Thoracic aorta (tissue), 2 donors: ENCODE data around the gene VWA2. TPM values are rescaled to one million over a fixed set of nuclear protein-coding genes. Genes with fewer than 3 reads are reported as not detected.

Experiments used
- ATAC-seq: fragments of 150-250 bp; one replicate; pipeline ENCODE4 v1.8.0; 2017; ENCODE audit warnings: low read depth; ENCODE audit not compliant: insufficient number of reproducible peaks, low FRiP score
- DNase-seq: peaks from one replicate; pipeline ENCODE4 v3.0.0-alpha.2; 2020; ENCODE audit warnings: low spot score
- H3K27ac ChIP-seq, 2 donors: fragments of 200-600 bp; sonication (generic); 1 replicate in 1 of 2; 2 replicates in 1 of 2; pipeline ENCODE4 v1.5.1; 2016; ENCODE audit warnings: mild to moderate bottlenecking in 2 of 2, moderate library complexity in 2 of 2
- H3K27me3 ChIP-seq: fragments of 200-600 bp; sonication (generic); replicated peaks from 2 replicates; pipeline ENCODE4 v1.6.0; 2016; ENCODE audit warnings: mild to moderate bottlenecking; ENCODE audit not compliant: insufficient read depth
- H3K36me3 ChIP-seq: fragments of 200-600 bp; sonication (generic); one replicate; pipeline ENCODE4 v1.5.1; 2016
- H3K4me1 ChIP-seq, 2 donors: fragments of 200-600 bp; sonication (generic); 1 replicate in 1 of 2; 2 replicates in 1 of 2; pipeline versions ENCODE4 v1.5.1 to v1.6.0; 2016; ENCODE audit warnings: low read depth in 2 of 2, mild to moderate bottlenecking in 1 of 2; ENCODE audit not compliant: control insufficient read depth in 1 of 2
- H3K4me3 ChIP-seq: fragments of 200-600 bp; sonication (generic); 2 replicates; pipeline ENCODE4 v1.5.1; 2016; ENCODE audit warnings: mild to moderate bottlenecking
- H3K9me3 ChIP-seq: fragments of 200-600 bp; sonication (generic); 2 replicates; pipeline ENCODE4 v1.5.1; 2016
- total RNA-seq, 2 donors: library from RNA; depleted of rRNA; stranded (reverse); fragments of >200 nt; gene quantifications; one replicate each; pipeline versions ENCODE4 v1.1.0 to v1.2.3, GENCODE V29; 2016
- TF ChIP-seq, protein P1 (sequence below): fragments of 200-600 bp; sonication (generic); IDR thresholded peaks from one replicate; pipeline ENCODE4 v1.5.1; 2019; ENCODE audit warnings: antibody characterized with exemption

The VWA2 gene
- total RNA-seq, 2 donors from 2014 or later, result 0.28 TPM; not detected in 1

DNA sequence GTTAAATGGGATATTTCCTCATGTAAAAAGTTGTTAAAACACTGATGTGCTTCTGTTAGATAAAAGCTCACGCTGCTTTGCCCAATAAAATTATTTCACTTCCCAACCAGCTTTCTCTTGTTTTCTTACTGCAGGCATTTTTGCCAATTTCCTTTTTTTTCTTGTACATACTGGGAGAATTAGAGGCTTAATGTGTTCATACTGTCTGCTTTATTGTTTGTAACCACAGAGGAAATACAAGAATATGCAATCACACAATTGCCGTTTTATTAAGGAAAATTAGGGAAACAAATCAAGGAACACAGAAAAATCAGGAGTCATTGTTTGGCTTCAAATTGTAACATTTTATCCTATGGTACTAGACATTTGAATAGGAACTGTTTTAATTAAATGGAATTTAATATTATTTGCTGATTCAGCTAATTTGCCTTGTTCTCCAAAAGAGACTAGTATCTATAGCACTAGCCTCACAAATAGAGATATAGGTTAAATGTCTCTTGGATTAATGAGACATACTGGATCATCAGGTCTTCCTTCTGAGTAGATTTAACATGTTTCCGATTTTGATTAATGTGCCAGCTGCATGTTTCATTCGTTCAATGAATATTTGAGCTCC lies 6.4 kb upstream of the VWA2 start:
- DNase-seq (no peak), ATAC-seq (no peak)
- no peaks in the 10 kb centered on the region for H3K27me3 ChIP-seq
- TF ChIP-seq, protein P1, sequence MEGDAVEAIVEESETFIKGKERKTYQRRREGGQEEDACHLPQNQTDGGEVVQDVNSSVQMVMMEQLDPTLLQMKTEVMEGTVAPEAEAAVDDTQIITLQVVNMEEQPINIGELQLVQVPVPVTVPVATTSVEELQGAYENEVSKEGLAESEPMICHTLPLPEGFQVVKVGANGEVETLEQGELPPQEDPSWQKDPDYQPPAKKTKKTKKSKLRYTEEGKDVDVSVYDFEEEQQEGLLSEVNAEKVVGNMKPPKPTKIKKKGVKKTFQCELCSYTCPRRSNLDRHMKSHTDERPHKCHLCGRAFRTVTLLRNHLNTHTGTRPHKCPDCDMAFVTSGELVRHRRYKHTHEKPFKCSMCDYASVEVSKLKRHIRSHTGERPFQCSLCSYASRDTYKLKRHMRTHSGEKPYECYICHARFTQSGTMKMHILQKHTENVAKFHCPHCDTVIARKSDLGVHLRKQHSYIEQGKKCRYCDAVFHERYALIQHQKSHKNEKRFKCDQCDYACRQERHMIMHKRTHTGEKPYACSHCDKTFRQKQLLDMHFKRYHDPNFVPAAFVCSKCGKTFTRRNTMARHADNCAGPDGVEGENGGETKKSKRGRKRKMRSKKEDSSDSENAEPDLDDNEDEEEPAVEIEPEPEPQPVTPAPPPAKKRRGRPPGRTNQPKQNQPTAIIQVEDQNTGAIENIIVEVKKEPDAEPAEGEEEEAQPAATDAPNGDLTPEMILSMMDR, result no peak
- no peaks in the 10 kb centered on the region for H3K36me3 ChIP-seq
- no peak overlapping the region for H3K4me3 ChIP-seq
- H3K4me1 ChIP-seq, result no peaks in the 10 kb centered on the region
- no peaks in the 10 kb centered on the region for H3K9me3 ChIP-seq
- no peak overlapping the region for H3K27ac ChIP-seq

DNA sequence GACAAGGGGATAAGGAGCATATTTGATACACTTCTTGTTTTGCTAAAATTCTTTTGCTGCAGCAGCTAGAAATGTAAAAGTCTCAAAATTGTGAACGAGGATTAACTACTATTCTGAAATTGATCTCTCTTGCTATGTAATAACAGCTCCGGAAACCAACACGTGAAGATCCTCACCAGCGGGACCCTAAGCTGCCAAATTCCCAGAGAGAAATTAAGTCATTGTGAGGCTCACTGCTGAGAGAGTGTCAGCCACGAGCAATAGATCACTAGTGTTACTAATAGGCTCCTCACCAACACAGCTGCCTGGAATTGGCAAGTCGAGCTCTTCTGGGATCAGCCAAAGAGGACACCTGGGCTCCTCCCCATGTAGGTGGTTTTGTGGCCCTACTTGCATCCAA lies 5.6 kb upstream of the VWA2 start:
- H3K9me3 ChIP-seq, result no peaks in the 10 kb centered on the region
- no peak overlapping the region for H3K4me3 ChIP-seq
- no peak for DNase-seq
- H3K36me3 ChIP-seq, result no peaks in the 10 kb centered on the region
- no peak for ATAC-seq
- no peaks in the 10 kb centered on the region for H3K27me3 ChIP-seq
- H3K4me1 ChIP-seq, result no peaks in the 10 kb centered on the region
- TF ChIP-seq, protein P1, result no peak
- no peak overlapping the region for H3K27ac ChIP-seq

DNA sequence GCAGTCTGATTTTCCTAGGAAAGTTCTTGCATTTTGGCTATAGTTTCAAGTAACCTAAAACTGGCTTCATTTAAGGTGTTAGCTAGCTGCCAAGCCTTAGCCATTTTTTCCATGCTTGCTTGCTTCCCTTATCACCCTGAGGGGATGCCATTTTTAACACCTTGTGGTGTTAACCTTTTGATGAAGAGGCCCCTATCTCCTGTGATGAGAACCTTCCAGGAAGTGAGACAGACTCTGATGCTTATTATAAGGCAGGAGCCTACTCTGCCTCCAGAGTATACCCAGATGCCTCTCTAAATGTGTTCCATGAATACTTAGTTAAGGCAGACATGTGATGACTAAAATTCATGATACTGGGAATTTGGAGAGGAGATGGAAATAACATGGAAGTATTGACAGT lies 4.9 kb upstream of the VWA2 start:
- TF ChIP-seq, protein P1, result no peak
- DNase-seq, result no peak
- Histone ChIP-seq H3K4me1 (peaks cover 2 to 6% of the 10 kb centered on the region in 2 donors), H3K27me3 (no peaks in the 10 kb centered on the region), H3K4me3 (no peak overlapping the region), H3K9me3 (no peaks in the 10 kb centered on the region), H3K27ac (no peak overlapping the region), H3K36me3 (no peaks in the 10 kb centered on the region)
- ATAC-seq, result no peak

DNA sequence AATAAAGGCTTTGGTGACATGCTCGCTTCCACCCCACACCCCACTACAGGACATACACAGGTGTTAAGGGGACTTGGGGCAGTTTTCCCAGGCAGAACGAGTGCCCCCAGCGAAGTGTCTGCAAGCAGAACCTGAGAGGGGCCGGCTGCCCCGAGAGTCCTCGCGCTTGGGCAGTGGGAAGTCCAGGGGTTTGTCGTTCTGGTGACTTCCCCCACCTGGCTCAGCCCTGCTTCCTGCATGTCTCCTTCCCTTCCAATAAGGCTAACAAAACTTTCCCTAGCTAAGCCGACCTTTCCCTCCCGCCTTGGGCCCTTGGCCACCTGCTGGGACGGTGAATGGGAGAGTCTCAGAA lies 916 bp downstream of the VWA2 start:
- DNase-seq (no peak), ATAC-seq (no peak)
- no peak overlapping the region for H3K27ac ChIP-seq
- H3K4me3 ChIP-seq, result no peak overlapping the region
- H3K9me3 ChIP-seq, result no peaks in the 10 kb centered on the region
- H3K27me3 ChIP-seq, result no peaks in the 10 kb centered on the region
- TF ChIP-seq, protein P1, result no peak
- H3K4me1 ChIP-seq, result peaks cover 7 to 11% of the 10 kb centered on the region in 2 donors
- H3K36me3 ChIP-seq, result no peaks in the 10 kb centered on the region

DNA sequence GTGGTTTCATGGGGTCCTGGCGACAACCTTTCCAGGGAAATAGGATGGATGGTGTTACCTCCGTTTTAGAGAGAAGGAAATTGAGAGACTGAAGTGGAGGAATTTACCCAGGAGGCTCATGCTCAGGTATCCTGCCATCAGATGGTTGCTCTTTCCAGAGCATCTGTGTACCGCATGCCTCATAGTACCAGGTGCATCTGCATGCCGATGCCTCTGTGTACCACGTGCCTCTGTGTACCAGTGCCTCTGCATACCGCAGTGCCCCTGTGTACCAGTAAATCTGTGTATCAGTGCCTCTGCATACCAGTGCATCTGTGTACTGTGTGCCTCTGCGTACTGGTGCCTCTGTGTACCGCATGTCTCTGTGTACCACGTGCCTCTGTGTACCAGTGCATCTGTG lies 3.2 kb downstream of the VWA2 start:
- DNase-seq (no peak), ATAC-seq (no peak)
- Histone ChIP-seq H3K4me3 (no peak overlapping the region), H3K9me3 (no peaks in the 10 kb centered on the region), H3K27me3 (no peaks in the 10 kb centered on the region), H3K4me1 (peaks cover 7 to 11% of the 10 kb centered on the region in 2 donors), H3K36me3 (no peaks in the 10 kb centered on the region), H3K27ac (no peak overlapping the region)
- TF ChIP-seq, protein P1, result no peak
